HepG2 (cell line): ENCODE results near the gene TMEM229B. TPM values are rescaled to one million over a fixed set of nuclear protein-coding genes. Genes with fewer than 3 reads are reported as not detected.
A peak's percentile ranks its signal among the peaks of the same experiment; 100 is the strongest.

ENCODE experiments used
- ATAC-seq: fragments of 200-7000 bp; cut with Tn5 transposase; 3 replicates; pipeline ENCODE4 v1.9.1; 2020; ENCODE audit warnings: mild to moderate bottlenecking, moderate library complexity
- BruUV-seq: library from RNA; stranded (reverse); fragments of 400-500 nt; replicated peaks from 2 replicates; lab custom pipeline; 2021; lab: Mats Ljungman, UMichigan
- CTCF ChIA-PET: fragments of 300-600 bp; formaldehyde crosslinking; extraction: SDS; loops from one replicate; lab custom pipeline; 2021; ENCODE audit warnings: low total read pairs, inconsistent platforms, low intra/inter-chr PET ratio; lab: Yijun Ruan, JAX
- POLR2A ChIA-PET: fragments of 350-600 bp; sonication (Branson Sonifier 250); formaldehyde crosslinking; loops from one replicate; lab custom pipeline; 2020; ENCODE audit warnings: antibody characterized with exemption, inconsistent platforms; lab: Yijun Ruan, JAX
- DNase-seq: peaks from one replicate; pipeline ENCODE4 v3.0.0-alpha.2; 2015; ENCODE audit warnings: low spot score
- FAIRE-seq: peaks from 3 replicates; lab custom pipeline; 2011; peaks lifted over from hg19 to GRCh38; lab: Jason Lieb, UNC
- H2AFZ ChIP-seq: one replicate; pipeline ENCODE4 v1.6.1; 2011; ENCODE audit warnings: low read length, inconsistent platforms
- H3K27ac ChIP-seq: fragments of 300-600 bp; 3 replicates; pipeline ENCODE4 v1.8.0; 2011; ENCODE audit warnings: mixed run types, mild to moderate bottlenecking, mixed read lengths, low read length, inconsistent platforms; ENCODE audit not compliant: insufficient read depth; ENCODE audit errors: extremely low read length
- H3K27me3 ChIP-seq, 2 experiments: fragments of 200-600 bp in 1 of 2; 2 replicates in 1 of 2; 3 replicates in 1 of 2; pipeline versions ENCODE4 v1.6.0 to v1.8.0; 2011; ENCODE audit warnings: low read length in 2 of 2, mild to moderate bottlenecking in 2 of 2, moderate library complexity in 2 of 2, inconsistent platforms in 1 of 2; ENCODE audit not compliant: insufficient read depth in 2 of 2, control insufficient read depth in 1 of 2
- H3K36me3 ChIP-seq, 2 experiments: fragments of 200-600 bp in 1 of 2; replicated peaks in 1 of 2; 2 replicates in 1 of 2; 3 replicates in 1 of 2; pipeline versions ENCODE4 v1.5.1 to v1.8.0; 2011; ENCODE audit warnings: low read length in 2 of 2, inconsistent platforms in 1 of 2; ENCODE audit not compliant: insufficient read depth in 2 of 2, control insufficient read depth in 1 of 2
- H3K4me1 ChIP-seq: 2 replicates; pipeline ENCODE4 v1.5.1; 2012; ENCODE audit warnings: low read length, inconsistent platforms; ENCODE audit not compliant: insufficient read depth
- H3K4me2 ChIP-seq: 2 replicates; pipeline ENCODE4 v1.6.0; 2011; ENCODE audit warnings: low read depth, low read length, inconsistent platforms
- H3K4me3 ChIP-seq, 3 experiments: fragments of 200-600 bp in 1 of 3; sonication (generic), shearing (Covaris generic) in 1 of 3; replicated peaks in 1 of 3; 2 replicates each; pipeline ENCODE4 v1.5.1; 2011 to 2016; ENCODE audit warnings: low read length in 3 of 3, inconsistent platforms in 2 of 3, low read depth in 2 of 3, mild to moderate bottlenecking in 2 of 3, control low read depth in 1 of 3, mixed read lengths in 1 of 3; ENCODE audit not compliant: insufficient read depth in 1 of 3
- H3K79me2 ChIP-seq: one replicate; pipeline ENCODE4 v1.6.1; 2011; ENCODE audit warnings: low read length, inconsistent platforms; ENCODE audit not compliant: insufficient read depth
- H3K9ac ChIP-seq: 2 replicates; pipeline ENCODE4 v1.6.0; 2011; ENCODE audit warnings: mild to moderate bottlenecking, low read depth, low read length, inconsistent platforms; ENCODE audit not compliant: insufficient read depth
- H3K9me3 ChIP-seq: 2 replicates; pipeline ENCODE4 v1.5.1; 2012; ENCODE audit warnings: mild to moderate bottlenecking, low read length
- H4K20me1 ChIP-seq: 2 replicates; pipeline ENCODE4 v1.6.0; 2011; ENCODE audit warnings: inconsistent platforms, mild to moderate bottlenecking, low read length, moderate library complexity; ENCODE audit not compliant: insufficient read depth
- MXD4 ChIP-seq: IDR thresholded peaks from 2 replicates; pipeline ENCODE4 v1.6.1; 2016; ENCODE audit warnings: mild to moderate bottlenecking, missing biosample characterization, missing genetic modification reagents
- NCOA1 ChIP-seq: sonication (generic); formaldehyde crosslinking; IDR thresholded peaks from 2 replicates; pipeline ENCODE4 v1.9.0; 2021; ENCODE audit warnings: missing genetic modification reagents
- RCOR2 ChIP-seq: IDR thresholded peaks from 2 replicates; pipeline ENCODE4 v1.6.1; 2016; ENCODE audit warnings: missing biosample characterization, missing genetic modification reagents
- REXO4 ChIP-seq: sonication (generic); formaldehyde crosslinking; IDR thresholded peaks from 2 replicates; pipeline ENCODE4 v1.8.0; 2022; ENCODE audit warnings: missing genetic modification reagents, mild to moderate bottlenecking, borderline replicate concordance
- RNF2 ChIP-seq: fragments of 450-650 bp; conservative IDR thresholded peaks from 2 replicates; pipeline ENCODE4 v1.6.1; 2016; ENCODE audit warnings: low read depth
- SNAPC4 ChIP-seq: sonication (generic); formaldehyde crosslinking; IDR thresholded peaks from 2 replicates; pipeline ENCODE4 v1.4.0; 2020; ENCODE audit warnings: mild to moderate bottlenecking, missing genetic modification reagents
- ZFX ChIP-seq: sonication (generic); formaldehyde crosslinking; IDR thresholded peaks from 2 replicates; pipeline ENCODE4 v1.4.0; 2020; ENCODE audit warnings: mild to moderate bottlenecking, low read depth, missing genetic modification reagents, moderate library complexity
- ZMYM3 ChIP-seq: sonication (generic); formaldehyde crosslinking; IDR thresholded peaks from 2 replicates; pipeline ENCODE4 v1.5.1; 2020; ENCODE audit warnings: mild to moderate bottlenecking, missing genetic modification reagents
- ZMYM4 ChIP-seq: sonication (generic); formaldehyde crosslinking; IDR thresholded peaks from 2 replicates; pipeline ENCODE4 v1.8.1; 2023; ENCODE audit warnings: mild to moderate bottlenecking, missing genetic modification reagents
- ZNF614 ChIP-seq: IDR thresholded peaks from 2 replicates; pipeline ENCODE4 v1.6.1; 2018; ENCODE audit warnings: missing biosample characterization, missing genetic modification reagents, inconsistent platforms, borderline replicate concordance
- ZNF770 ChIP-seq: sonication (generic); formaldehyde crosslinking; IDR thresholded peaks from 2 replicates; pipeline ENCODE4 v1.5.0; 2020; ENCODE audit warnings: mild to moderate bottlenecking, missing genetic modification reagents
- WGBS: methylation state at CpG from one replicate; pipeline ENCODE4 v1.1.6; 2017; ENCODE audit warnings: low lambda C conversion rate; 5-methylcytosine and 5-hydroxymethylcytosine counted together
- in situ Hi-C: cut with HindIII; loops from 2 replicates; pipeline ENCODE4 v1.10.0; 2017; ENCODE audit warnings: low pct_unique_long_range_greater_than_20kb; ENCODE audit not compliant: extremely low pct_ligation_motif_present
- intact Hi-C: fragments of 100-400 bp; cut with micrococcal nuclease; formaldehyde crosslinking; loops from one replicate; pipeline ENCODE4 v1.10.0; 2022; ENCODE audit not compliant: unreplicated experiment
- polyA plus RNA-seq, 8 experiments: library from polyadenylated mRNA; depleted of rRNA in 3 of 8; stranded (reverse) in 7 of 8; unstranded in 1 of 8; fragments of >200 nt; fragmentation: Illumina TruSeq in 4 of 8; extraction: Trizol in 4 of 8; gene quantifications; 2 replicates each; pipeline versions ENCODE4 v1.2.1 to v1.2.3, GENCODE V29; 2011 to 2016; ENCODE audit warnings: low read depth in 4 of 8, missing spikeins in 1 of 8, mixed read lengths in 1 of 8; ENCODE audit not compliant: insufficient read depth in 1 of 8
- total RNA-seq, 5 experiments: library from RNA; depleted of rRNA; stranded (reverse); fragments of >200 nt; fragmentation: Illumina TruSeq; extraction: Trizol; gene quantifications; 2 replicates each; pipeline ENCODE4 v1.2.3, GENCODE V29; 2016; ENCODE audit warnings: low read depth in 1 of 5

The TMEM229B gene
- total and polyA plus RNA-seq, 2 of the 13 experiments (the other 11 are each of a cell fraction or from before 2014, with no cell fraction given) = 0.69 to 1.1 TPM

GRCh38 chr14:67515386-67516079 is 27.0 kb upstream of the TMEM229B start:
- WGBS = 33% methylated on average over 2 of the region's 45 CpGs
- ChIA-PET CTCF (no interaction called here), POLR2A (no interaction called here)
- TF ChIP-seq MXD4 (CRISPR knock-in tag) = no peak
- TF ChIP-seq SNAPC4 (CRISPR knock-in tag) = no peak
- no peak for TF ChIP-seq NCOA1
- peak; percentile 63 for TF ChIP-seq ZMYM3 (CRISPR knock-in tag)
- peak; percentile 36; the same call in 1 of the 2 replicates for TF ChIP-seq ZMYM4 (CRISPR knock-in tag)
- no peak for TF ChIP-seq ZNF770 (CRISPR knock-in tag)
- no peak for TF ChIP-seq RNF2
- no peak for TF ChIP-seq ZNF614 (CRISPR knock-in tag)
- TF ChIP-seq ZFX (CRISPR knock-in tag) = peak; percentile 35; the same call in 1 of the 2 replicates
- no peak for TF ChIP-seq REXO4 (CRISPR knock-in tag)
- TF ChIP-seq RCOR2 (CRISPR knock-in tag) = 0 out of 2 replicates have a peak, but pooled peaks have one; percentile 23

More at GRCh38 chr14:67515386-67516079, 27.0 kb upstream of the TMEM229B start:
- peaks cover 25% of the 10 kb centered on the region for H3K4me1 ChIP-seq
- peak overlapping the region; percentile 73 to 77 (median 76) for H3K4me3 ChIP-seq
- DNase-seq = no peak
- peak; percentile 36 for ATAC-seq
- no peaks in the 10 kb centered on the region for H4K20me1 ChIP-seq
- H3K4me2 ChIP-seq = peak overlapping the region; percentile 82
- H3K36me3 ChIP-seq = no peaks in the 10 kb centered on the region
- H3K9ac ChIP-seq = no peak overlapping the region
- no peaks in the 10 kb centered on the region for H3K79me2 ChIP-seq
- H3K9me3 ChIP-seq = no peaks in the 10 kb centered on the region
- H2AFZ ChIP-seq = no peak overlapping the region
- no peak for FAIRE-seq
- H3K27me3 ChIP-seq = peaks cover 6 to 74% of the 10 kb centered on the region in 2 experiments
- no peak overlapping the region for H3K27ac ChIP-seq
- in situ Hi-C loops = no loop called here
- intact Hi-C loops = no loop called here
- no TSS peak for BruUV-seq
